ENCODE results near the gene ZNF423. TPM values are rescaled to one million over a fixed set of nuclear protein-coding genes. Genes with fewer than 3 reads are reported as not detected.

ZNF423 gene
- polyA plus RNA-seq, 3 donors: 24.8 to 33.2 (median 25.8) TPM

DNA sequence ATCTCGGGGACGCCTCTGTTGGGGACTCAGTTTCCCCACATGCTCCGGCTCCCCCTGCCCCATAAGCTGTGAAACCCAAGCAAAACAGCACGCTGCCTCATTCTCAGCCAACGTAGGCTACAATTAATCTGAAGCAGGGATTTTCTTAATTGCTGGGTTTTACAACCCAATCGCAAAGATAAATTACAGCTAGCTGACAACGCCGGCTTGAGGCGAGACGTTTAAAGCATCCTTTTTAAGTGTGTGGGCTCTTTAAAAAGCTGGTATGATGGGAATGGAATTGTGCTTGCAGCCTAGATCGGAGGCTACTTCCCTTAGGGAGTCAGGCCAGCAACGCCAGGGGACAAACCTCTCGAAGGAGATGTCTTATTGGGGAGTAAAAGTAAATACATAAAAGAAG is 185.3 kb downstream of the ZNF423 start:
- no peak for DNase-seq (ENCODE audit: extremely low read depth in 1 of 11, low read depth in 9 of 11, low spot score in 4 of 11)

DNA sequence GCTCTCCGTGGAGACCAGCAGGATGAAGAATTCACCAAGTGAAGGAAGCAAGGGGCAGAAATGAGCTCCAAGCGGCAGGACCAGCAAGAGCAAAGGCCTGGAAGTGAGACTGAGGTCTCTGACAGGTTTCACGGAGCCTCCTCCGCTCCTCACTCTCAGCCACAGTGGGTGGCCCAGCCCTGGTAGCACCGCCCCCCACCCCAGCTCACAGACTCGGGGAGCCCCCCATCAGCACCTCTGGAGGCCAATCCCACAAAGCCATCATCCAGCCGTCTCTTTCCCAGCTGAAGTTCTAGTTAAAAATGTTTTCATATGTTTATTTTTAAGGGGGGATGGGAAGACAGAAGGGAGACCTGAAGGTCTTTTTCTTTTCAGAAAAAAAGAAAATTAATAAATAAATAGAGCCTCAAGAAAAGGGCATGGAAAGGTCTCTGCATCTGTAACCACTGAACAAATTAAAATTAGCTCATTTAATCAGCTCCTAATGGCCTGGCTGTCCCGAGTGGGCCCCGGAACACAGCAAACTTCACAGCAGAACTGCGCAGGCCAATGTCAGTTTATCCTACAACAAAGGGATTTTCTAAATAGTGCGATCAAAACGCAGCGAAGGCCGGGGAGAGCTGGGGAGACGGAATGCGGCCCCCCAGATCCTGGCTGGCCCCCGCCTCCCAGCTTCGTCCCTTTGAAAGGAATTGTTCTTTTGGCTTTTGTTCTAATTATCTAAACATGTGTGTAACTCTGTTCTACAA is 190.3 kb downstream of the ZNF423 start:
- DNase-seq (ENCODE audit: extremely low read depth in 1 of 11, low read depth in 9 of 11, low spot score in 4 of 11): no peak

DNA sequence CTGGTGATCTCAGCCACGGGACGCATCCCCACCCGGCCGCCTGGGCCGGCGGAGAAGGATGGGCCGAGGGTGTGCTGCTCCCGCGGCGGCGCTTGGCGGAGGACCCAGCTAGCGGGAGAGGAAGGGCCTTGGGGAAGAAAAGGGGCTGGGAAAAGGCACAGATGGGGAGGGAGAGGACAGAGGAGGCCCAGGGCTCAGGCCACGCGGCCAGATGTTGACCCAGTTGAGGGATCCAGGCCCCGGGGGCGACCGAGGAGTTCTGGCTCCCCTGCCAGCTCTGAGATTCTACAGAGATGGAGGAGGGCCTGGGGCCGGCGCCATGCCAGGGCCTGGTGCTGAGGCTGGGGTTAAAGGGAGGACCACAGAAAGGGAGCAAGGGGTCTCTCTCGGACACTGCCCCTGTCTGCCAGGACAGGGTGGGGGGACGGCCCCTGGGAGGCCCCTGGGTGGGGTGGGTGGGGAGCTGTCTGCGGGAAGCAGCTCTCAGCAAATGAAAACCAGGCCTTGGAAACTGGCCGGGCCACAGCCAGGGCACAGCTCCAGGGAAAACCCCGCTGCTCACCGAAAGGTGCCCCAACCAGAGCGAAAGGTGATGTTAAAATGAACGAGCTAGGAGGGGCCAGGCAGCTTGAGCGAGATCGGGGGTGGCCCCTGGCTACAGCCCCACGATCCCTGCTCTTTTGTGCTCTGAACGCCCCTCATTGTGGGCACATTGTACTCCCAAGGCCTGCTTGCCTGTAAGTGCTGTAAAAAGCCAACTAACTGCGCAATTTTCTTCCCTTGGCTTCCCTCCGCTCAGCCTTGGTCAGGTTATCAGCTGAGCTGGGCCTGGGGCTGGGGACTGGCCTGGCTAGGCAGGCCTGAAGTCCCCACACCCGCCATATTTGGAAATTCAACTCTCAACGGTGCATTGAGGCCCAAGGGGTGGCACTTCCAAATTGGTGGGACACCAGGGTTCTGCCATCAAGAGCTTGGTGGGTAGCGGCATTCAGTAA is 191.4 kb downstream of the ZNF423 start:
- DNase-seq (ENCODE audit: extremely low read depth in 1 of 11, low read depth in 9 of 11, low spot score in 4 of 11): no peak

DNA sequence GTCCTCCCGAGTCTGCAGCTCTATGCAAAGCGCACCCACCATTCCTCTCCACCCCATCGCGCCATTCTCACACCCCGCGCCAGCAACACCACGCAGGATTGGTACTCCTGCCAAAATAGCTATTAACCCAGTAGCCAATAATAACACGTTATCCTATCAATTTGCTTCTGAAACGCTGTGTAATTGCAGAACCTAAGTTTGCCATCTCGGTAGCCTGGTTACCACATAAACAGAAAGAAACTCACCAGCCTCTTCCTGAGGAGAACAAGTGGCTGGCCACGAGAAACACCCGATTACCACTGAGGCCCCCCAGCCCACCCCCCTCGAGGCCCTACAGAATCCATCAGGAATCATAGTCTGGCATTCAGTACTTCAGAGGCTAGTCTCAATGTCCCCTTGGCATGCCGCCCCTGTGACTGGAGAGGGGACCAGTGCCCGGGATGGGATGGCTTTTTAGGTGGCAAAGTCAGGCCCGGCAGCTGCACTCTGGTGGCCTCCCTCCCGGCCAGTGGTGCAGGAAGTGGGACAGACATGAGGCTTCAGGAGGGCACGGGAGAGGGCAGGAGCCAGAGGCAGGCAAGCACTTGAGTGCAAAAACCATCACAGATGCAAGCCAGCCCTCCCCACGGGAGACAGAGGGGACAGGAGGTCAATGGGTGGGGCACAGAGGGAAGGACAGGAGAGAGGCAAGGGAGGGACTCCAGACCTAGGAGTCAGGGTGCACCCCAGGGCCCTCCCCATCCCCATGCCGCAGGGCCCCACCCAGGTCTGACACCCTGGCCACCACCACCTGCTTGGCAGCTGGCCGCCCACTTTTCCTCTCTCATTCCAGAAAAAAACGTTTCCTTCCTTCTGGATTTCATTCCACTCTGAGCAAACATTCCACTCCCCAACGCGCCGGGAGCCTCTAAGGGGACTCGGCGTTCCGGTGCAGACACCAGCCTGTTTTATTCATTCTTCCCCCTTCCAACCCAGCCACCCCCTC is 192.5 kb downstream of the ZNF423 start:
- DNase-seq (ENCODE audit: extremely low read depth in 1 of 11, low read depth in 9 of 11, low spot score in 4 of 11): no peak

DNA sequence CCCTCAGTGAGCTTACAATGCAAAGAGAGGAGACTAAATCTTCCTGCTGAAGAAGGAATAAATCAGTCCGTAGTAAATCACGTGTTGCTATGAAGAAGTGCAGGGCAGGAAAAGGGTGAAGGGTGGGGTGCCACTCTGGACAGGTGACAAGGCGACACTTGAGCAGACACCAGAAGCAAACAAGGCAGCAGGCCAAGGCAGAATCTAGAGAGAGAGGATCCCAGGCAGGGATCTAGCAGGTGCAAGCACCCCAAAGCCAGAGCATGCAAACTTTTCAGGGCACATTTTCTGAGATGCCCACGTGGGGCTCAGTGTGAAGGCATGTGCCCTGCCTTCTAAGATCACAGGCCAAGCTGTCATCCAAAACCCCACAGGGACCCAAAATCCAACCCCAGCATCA is 193.3 kb downstream of the ZNF423 start:
- no peak for DNase-seq (ENCODE audit: extremely low read depth in 1 of 11, low read depth in 9 of 11, low spot score in 4 of 11)

DNA sequence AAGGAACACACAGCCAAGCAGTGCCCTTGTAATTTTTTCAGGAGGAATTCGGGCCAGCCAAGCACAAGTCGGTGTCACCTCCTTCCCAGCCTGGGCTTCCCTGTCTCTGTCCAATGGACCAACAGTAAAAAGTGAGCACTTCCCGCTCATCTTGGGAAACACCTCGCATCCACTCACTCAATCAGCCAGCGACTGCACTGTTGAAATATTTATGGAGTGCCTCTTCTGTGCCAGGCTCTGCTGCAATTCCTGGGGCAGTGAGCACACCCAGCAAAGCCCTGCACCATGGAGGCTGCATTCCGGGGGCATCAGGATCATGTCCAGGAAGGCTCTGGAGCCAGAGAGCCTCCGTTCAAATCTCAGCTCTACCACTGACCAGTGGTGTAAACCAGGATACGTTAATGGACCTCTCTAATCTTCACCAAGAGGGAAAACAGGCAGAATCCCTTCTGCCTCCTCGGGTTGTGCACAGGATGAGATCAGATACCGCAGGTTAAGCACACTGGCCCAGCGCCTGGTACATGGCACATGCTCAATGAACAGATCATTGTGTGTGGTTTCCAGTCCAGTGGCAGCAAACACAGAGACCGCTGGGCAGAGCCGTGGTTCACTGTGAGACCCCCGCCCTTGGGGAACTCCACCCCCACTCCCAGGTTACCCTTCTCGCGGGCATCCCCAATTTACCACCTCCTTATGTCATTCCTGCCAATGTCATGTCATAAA is 194.3 kb downstream of the ZNF423 start:
- DNase-seq (ENCODE audit: extremely low read depth in 1 of 11, low read depth in 9 of 11, low spot score in 4 of 11): no peak

DNA sequence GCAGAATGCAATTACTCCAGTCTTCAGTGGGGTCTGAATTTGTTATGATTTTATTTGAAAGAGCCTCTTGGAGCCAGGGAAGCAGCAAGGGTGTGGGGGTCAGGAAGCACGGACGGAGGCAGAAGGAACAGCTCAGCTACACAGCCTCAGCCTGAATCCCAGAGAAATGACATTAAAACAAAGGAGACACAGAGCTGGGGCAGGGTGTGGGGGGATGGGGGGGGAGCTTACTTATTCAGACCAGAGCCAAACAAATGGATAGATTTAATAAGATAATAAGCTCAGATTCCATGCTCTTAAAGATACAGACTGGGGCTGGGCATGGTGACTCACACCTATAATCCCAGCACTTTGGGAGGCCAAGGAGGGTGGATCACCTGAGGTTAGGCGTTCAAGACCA is 195.3 kb downstream of the ZNF423 start:
- DNase-seq (ENCODE audit: extremely low read depth in 1 of 11, low read depth in 9 of 11, low spot score in 4 of 11): no peak

DNA sequence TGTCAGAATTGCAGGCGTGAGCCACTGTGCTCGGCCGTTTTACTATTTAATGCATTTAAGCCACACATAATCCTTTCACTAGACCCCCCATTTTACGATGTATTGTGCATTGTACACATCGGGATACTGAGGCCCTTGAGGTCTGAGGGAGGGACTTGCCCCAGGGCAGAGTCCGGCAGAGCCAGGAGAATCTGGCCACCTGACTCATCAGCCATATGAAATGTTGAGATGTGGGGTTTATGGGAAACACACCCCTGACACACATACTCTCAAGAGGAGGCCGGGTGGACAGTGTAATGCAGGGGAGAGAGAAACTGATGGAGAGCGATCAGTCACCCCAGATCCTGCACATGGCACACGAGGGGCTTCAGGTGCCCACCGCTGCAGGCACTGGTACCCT is 196.6 kb downstream of the ZNF423 start:
- no peak for DNase-seq (ENCODE audit: extremely low read depth in 1 of 11, low read depth in 9 of 11, low spot score in 4 of 11)

DNA sequence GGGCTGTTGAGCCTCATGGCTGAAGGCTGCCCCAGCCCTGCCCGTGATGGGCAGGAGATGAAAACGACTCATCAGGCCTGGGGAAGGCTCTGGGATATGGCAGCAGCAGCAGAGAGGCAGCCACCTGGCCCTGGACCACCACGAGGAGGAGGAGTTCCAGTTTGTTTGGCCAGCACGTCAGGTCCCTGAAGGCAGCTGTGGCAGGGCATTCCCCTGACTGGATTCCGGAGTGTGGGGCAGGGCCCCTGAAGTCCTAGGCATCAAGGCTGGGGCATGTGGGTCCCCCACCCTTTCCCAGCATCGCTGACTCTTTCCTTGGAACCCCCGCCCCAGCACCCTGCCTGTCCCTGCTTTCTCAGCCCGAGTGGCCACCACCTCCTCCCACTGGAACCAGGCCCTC is 197.4 kb downstream of the ZNF423 start:
- DNase-seq (ENCODE audit: extremely low read depth in 1 of 11, low read depth in 9 of 11, low spot score in 4 of 11): no peak

DNA sequence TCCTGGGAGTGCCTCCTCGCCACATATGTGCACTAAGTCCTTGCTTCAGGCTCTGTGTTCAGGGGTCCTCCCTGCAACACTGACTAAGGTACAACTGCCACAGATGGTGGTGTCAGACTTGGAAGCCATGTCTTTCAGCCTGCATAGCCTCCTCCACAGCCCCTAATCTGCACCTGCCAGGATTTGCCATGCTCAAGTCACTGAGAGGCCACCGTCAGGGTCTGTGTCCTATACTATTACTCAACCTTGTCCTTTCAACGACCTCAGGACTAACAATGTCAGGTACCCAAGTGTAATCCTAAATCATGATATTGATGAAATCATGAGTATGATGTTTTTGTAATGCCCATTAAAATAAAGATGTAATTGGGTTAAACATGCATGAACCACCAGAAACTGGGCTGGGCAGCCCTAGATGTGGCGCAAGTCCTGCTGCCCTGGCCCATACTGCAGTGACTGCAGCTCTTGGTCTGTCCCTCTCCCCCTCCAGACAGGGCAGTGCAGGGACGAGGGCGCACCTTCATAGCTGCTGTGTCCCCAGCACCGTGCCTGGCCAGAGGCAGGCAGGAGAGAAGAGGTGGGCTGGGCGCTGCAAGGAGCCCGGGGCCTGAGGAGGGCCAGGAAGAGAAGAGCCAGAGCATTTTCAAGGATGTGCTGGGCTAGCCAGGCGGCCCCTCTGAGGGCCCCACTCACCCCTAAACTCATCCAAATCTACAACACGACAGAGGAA is 198.0 kb downstream of the ZNF423 start:
- no peak for DNase-seq (ENCODE audit: extremely low read depth in 1 of 11, low read depth in 9 of 11, low spot score in 4 of 11)

DNA sequence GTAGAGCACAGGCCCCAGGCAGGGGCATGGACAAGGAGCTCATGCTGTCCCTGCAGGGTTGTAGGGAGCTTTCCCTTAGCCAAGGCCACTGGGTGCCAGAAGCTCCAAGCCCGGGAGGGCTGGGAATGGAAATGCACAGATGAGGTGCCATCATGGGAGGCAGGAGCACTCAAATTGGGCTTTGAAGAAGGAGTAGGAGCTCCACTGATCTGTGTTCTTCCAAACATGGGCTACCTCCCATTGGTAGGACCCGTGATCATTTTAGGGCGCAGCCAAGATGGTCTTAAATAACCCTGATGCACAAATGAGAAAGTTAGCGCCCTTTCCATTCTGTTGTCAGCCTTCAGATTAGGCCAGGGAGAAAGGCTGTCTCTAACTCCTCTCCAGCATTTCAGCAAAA is 201.5 kb downstream of the ZNF423 start:
- no peak for DNase-seq (ENCODE audit: extremely low read depth in 1 of 11, low read depth in 9 of 11, low spot score in 4 of 11)

DNA sequence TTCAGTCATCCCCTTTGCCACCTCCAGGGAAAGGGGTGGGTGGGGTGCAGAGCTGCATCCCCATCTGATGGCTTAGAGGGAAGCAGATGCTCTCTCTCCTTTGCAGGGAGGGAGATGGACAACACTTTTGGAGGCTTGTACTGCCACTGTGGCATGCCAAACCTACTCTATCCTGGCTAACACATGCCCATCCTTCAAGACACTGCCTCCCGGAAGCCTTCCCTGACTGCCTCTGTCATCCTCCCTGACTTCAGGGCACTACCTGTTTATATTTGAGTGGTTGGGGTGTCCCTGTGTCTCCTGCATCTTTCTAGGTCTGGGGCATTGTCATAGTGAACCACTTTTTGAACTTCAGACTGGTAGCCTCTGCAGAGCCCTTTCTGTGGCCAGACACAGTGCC is 202.3 kb downstream of the ZNF423 start:
- DNase-seq (ENCODE audit: extremely low read depth in 1 of 11, low read depth in 9 of 11, low spot score in 4 of 11): no peak

DNA sequence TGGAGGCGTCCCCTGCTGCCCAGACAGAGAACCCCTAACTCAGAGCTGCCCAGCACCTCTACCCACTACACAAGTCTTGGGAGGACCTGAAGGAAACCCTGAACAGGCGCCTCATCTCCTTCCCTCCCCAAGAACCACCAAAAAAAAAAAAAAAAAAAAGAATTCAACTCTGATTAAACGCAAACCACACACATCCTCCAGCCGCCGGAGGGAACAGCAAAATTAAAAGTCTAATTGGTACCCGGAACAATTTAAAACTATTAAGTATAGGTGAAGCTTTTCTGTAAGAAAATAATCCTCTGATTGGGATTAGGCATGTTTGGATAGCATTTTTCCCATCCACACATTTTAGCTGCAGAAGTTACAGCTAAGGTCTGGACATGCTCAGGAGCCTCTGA is 202.7 kb downstream of the ZNF423 start:
- DNase-seq (ENCODE audit: extremely low read depth in 1 of 11, low read depth in 9 of 11, low spot score in 4 of 11): no peak

DNA sequence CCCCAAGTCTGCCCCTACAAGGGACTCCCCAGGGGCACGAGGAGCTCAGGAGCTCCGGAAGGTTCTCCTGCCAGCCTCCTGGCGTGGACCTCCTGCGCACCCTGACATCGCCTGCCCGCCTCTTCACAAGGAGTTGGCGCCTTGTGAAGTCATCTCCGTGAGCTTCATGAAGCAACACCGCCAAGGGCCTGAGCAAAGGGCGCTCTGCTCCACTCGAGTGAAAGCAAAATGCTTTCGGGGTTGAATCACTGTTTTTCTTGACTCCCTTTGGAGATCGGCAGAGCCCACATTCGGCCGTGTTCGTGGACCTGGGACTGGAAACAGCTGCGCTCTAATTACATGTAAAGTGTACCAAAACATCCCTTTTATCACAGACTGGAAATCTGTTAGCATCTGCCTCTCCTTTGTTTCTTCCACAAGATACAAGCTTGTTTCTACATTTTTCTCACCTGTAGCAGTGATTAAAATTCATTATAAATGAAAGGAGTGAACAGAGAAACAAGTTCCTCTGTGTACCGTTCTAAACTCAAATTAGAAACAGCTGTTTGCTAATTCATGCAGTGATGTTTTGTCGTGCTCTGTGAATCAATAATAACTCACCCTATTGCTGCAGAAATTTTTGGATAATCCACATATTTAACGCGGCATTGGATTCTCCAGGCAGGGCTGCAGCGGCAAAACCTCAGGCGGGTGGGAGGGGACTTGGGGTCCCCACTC is 203.3 kb downstream of the ZNF423 start:
- no peak for DNase-seq (ENCODE audit: extremely low read depth in 1 of 11, low read depth in 9 of 11, low spot score in 4 of 11)

DNA sequence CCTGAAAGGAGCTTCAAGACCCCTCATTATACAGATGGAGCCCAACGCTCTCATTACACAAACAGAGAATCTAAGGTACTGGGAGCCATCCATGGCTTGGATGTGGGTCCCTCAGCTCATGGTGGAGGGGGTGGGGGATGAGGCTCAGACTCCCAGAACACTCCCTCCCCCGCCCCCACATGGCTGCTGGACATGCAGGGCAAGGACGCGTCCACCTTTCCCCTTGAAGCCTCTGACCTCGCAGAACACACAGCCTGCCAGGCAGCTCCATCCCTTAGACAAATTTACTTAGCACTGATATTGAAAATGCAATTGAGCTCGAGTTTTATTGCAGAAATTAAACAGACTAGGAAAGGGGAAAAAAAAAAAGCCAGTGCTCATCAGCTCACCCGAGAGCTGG is 203.9 kb downstream of the ZNF423 start:
- no peak for DNase-seq (ENCODE audit: extremely low read depth in 1 of 11, low read depth in 9 of 11, low spot score in 4 of 11)

DNA sequence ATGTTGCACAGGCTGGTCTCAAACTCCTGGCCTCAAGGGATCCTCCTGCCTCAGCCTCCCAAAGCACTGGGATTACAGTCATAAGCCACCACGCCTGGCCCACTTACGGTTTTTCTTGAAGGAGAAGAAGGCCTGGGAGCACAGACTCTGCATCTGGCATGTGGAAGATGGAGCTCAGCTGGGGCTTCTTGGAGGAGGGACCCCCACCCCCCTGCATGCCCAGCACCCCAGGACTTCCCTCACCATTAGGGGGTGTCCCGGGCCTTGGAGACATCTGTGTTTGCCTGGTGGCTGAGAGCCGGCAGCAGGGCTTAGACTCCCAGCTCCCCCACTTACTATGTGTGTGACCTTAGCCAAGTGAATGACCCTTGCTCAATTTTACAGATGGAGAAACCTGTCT is 204.7 kb downstream of the ZNF423 start:
- DNase-seq (ENCODE audit: extremely low read depth in 1 of 11, low read depth in 9 of 11, low spot score in 4 of 11): no peak

DNA sequence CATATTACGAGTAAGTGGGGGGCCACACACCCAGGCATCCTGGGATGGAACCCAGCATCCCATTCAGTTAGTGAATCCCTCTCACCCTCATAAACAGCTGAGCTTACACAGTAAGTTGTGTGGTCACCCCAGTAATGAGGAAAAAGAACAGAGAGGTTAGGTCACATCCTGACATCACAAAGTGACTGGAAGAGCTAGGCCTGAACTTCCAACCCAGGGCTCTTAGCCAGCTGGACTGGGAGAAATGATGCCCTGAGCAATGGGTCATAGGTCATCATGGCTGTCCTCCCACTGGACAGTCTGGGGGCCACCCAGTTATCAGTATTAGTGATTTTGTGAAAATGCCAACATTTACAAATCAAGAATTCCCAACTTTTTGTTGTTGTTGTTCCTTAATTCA is 205.3 kb downstream of the ZNF423 start:
- DNase-seq (ENCODE audit: extremely low read depth in 1 of 11, low read depth in 9 of 11, low spot score in 4 of 11): no peak
